SH-SY5Y (cell line): ENCODE measurements around the gene MRPL43.

Experiments used
- GATA2 ChIP-seq: IDR thresholded peaks from 2 replicates; pipeline ENCODE4 v1.6.1; 2011; ENCODE audit warnings: mild to moderate bottlenecking, low read depth, low read length
- GATA3 ChIP-seq: IDR thresholded peaks from 2 replicates; pipeline ENCODE4 v1.6.1; 2011; ENCODE audit warnings: low read depth, mild to moderate bottlenecking, low read length, moderate library complexity

DNA sequence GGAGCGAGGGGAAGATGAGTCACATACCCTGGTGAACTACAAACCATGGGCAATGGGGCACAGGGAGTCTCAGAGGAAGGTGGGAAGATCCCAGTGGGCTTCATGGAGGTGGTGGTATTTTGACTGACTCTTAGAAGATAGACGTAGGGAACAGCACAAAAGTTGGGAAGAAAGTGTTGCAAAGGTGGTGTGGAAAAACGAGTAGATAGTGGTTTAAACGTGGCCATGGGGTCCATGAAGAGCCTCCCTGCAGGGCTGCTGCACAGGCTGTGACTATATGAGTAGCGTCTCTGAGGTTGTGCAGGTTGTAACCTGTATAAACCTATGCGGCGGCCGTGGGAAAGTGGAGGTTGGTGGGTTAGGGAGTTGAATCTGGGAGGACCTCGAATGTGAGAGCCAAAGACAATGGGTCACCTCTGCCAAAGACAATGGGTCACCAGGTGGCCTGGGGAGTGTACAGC is 26.1 kb upstream of the MRPL43 start:
- TF ChIP-seq GATA2 (no peak), GATA3 (no peak)
